B cell (primary cell): ENCODE measurements around the gene PLEKHG3. TPM values are rescaled to one million over a fixed set of nuclear protein-coding genes. Genes with fewer than 3 reads are reported as not detected.
A peak's percentile ranks its signal among the peaks of the same experiment; 100 is the strongest.

Experiments
- ATAC-seq: fragments of 200-7000 bp; cut with Tn5 transposase; one replicate; pipeline ENCODE4 v1.10.0; 2021; ENCODE audit warnings: low read depth, mild to moderate bottlenecking, moderate number of reproducible peaks, moderate library complexity
- CTCF ChIA-PET: fragments of 350-600 bp; sonication (Branson Sonifier 250); formaldehyde crosslinking; loops from one replicate; lab custom pipeline; 2021; ENCODE audit warnings: antibody characterized with exemption, inconsistent platforms; lab: Charles Lee
- POLR2A ChIA-PET: fragments of 350-600 bp; sonication (Branson Sonifier 250); formaldehyde crosslinking; loops from one replicate; lab custom pipeline; 2021; ENCODE audit warnings: antibody characterized with exemption; lab: Charles Lee
- DNase-seq: peaks from one replicate; pipeline ENCODE4 v3.0.0; 2013
- H2AFZ ChIP-seq: 2 replicates; pipeline ENCODE4 v1.6.1; 2012; ENCODE audit warnings: mild to moderate bottlenecking, low read depth, low read length; ENCODE audit not compliant: insufficient read depth, poor library complexity, severe bottlenecking
- H3K27ac ChIP-seq, 2 donors: 1 replicate in 1 of 2; 2 replicates in 1 of 2; pipeline ENCODE4 v1.5.1; 2012 to 2013; ENCODE audit warnings: low read length in 2 of 2, mild to moderate bottlenecking in 2 of 2, moderate library complexity in 1 of 2
- H3K27me3 ChIP-seq, 4 experiments: fragments of 200-600 bp in 1 of 4; sonication (generic) in 1 of 4; replicated peaks in 1 of 4; 1 replicate in 2 of 4; 2 replicates in 2 of 4; pipeline versions ENCODE4 v1.6.1 to v1.7.0; 2013 to 2016; ENCODE audit warnings: low read length in 3 of 4, mild to moderate bottlenecking in 2 of 4, mixed read lengths in 1 of 4, moderate library complexity in 1 of 4; ENCODE audit not compliant: insufficient read depth in 4 of 4, control insufficient read depth in 3 of 4; ENCODE audit errors: control extremely low read depth in 1 of 4
- H3K36me3 ChIP-seq, 2 experiments: replicated peaks in 1 of 2; 1 replicate in 1 of 2; 2 replicates in 1 of 2; pipeline versions ENCODE4 v1.6.1 to v1.7.1; 2013; ENCODE audit warnings: low read length in 1 of 2; ENCODE audit not compliant: insufficient read depth in 2 of 2, control insufficient read depth in 1 of 2; ENCODE audit errors: control extremely low read depth in 1 of 2, extremely low read depth in 1 of 2
- H3K4me1 ChIP-seq, 2 donors: fragments of 200-600 bp in 1 of 2; sonication (generic) in 1 of 2; 1 replicate in 1 of 2; 2 replicates in 1 of 2; pipeline versions ENCODE4 v1.5.1 to v1.6.1; 2013 to 2017; ENCODE audit warnings: low read length in 2 of 2; ENCODE audit not compliant: control insufficient read depth in 2 of 2, insufficient read depth in 2 of 2
- H3K4me2 ChIP-seq: replicated peaks from 2 replicates; pipeline ENCODE3; 2012; ENCODE audit warnings: mild to moderate bottlenecking, low read depth, low read length; ENCODE audit not compliant: poor library complexity, severe bottlenecking
- H3K4me3 ChIP-seq, 5 experiments: fragments of 200-600 bp in 1 of 5; sonication (generic) in 1 of 5; 1 replicate in 3 of 5; 2 replicates in 2 of 5; pipeline versions ENCODE4 v1.5.1 to v1.7.0; 2011 to 2016; ENCODE audit warnings: low read length in 4 of 5, mild to moderate bottlenecking in 4 of 5, low read depth in 2 of 5, control low read depth in 1 of 5, moderate library complexity in 1 of 5; ENCODE audit not compliant: insufficient read depth in 1 of 5; ENCODE audit errors: control extremely low read depth in 1 of 5, extremely low read depth in 1 of 5
- H3K79me2 ChIP-seq: fragments of 200-600 bp; sonication (generic); one replicate; pipeline ENCODE4 v1.6.0; 2016; ENCODE audit warnings: low read length; ENCODE audit not compliant: control insufficient read depth, insufficient read depth
- H3K9ac ChIP-seq: fragments of 200-600 bp; sonication (generic); 2 replicates; pipeline ENCODE4 v1.6.1; 2017; ENCODE audit warnings: mild to moderate bottlenecking, low read length, moderate library complexity
- H3K9me3 ChIP-seq, 3 donors: one replicate each; pipeline versions ENCODE4 v1.6.1 to v1.7.1; 2013; ENCODE audit warnings: low read length in 2 of 3; ENCODE audit not compliant: control insufficient read depth in 2 of 3, insufficient read depth in 1 of 3; ENCODE audit errors: control extremely low read depth in 1 of 3
- H4K20me1 ChIP-seq: 2 replicates; pipeline ENCODE4 v1.6.0; 2012; ENCODE audit warnings: mild to moderate bottlenecking, low read length; ENCODE audit not compliant: insufficient read depth, control insufficient read depth, poor library complexity, severe bottlenecking
- H3K27ac Mint-ChIP-seq: one replicate; pipeline ENCODE4 v1.8.0; 2021; ENCODE audit warnings: mixed read lengths
- H3K27me3 Mint-ChIP-seq: one replicate; pipeline ENCODE4 v1.8.0; 2021; ENCODE audit warnings: mixed read lengths
- H3K4me1 Mint-ChIP-seq: one replicate; pipeline ENCODE4 v1.8.0; 2021; ENCODE audit warnings: mixed read lengths
- H3K4me3 Mint-ChIP-seq: one replicate; pipeline ENCODE4 v1.8.0; 2021; ENCODE audit warnings: mixed read lengths
- H3K9me3 Mint-ChIP-seq: one replicate; pipeline ENCODE4 v1.8.0; 2022; ENCODE audit warnings: mixed read lengths; ENCODE audit not compliant: insufficient read depth
- CTCF ChIP-seq: fragments of 200-600 bp; IDR thresholded peaks from one replicate; pipeline ENCODE4 v1.8.0; 2022; ENCODE audit warnings: antibody characterized with exemption, mild to moderate bottlenecking
- EZH2 ChIP-seq: IDR thresholded peaks from 2 replicates; pipeline ENCODE4 v1.6.1; 2012; ENCODE audit warnings: borderline replicate concordance, low read depth, mild to moderate bottlenecking, moderate library complexity, low read length; ENCODE audit not compliant: insufficient read depth, poor library complexity, severe bottlenecking
- WGBS: methylation state at CpG from one replicate; pipeline ENCODE4 v1.1.5; 2013; ENCODE audit warnings: missing lambda C conversion rate; ENCODE audit not compliant: insufficient coverage; 5-methylcytosine and 5-hydroxymethylcytosine counted together
- intact Hi-C: fragments of 100-400 bp; cut with micrococcal nuclease; formaldehyde crosslinking; loops from one replicate; pipeline ENCODE4 v1.10.0; 2022
- polyA plus RNA-seq: library from polyadenylated mRNA; depleted of rRNA; stranded (reverse); fragments of >200 nt; gene quantifications from 2 replicates; pipeline ENCODE4 v1.2.3, GENCODE V29; 2012
- total RNA-seq, 2 donors: library from RNA; stranded (reverse); fragments of 120-200 nt in 1 of 2; gene quantifications; 1 replicate in 1 of 2; 2 replicates in 1 of 2; pipeline versions ENCODE4 v1.2.3 to v1.2.4, GENCODE V29; 2013 to 2022

PLEKHG3 gene
- total and polyA plus RNA-seq, 2 donors (not counting 1 experiment from before 2014, with no cell fraction given), result 0.12 to 0.25 TPM

- H3K9me3 ChIP-seq, result peaks cover 0 to 3% (median 0%) of the 10 kb centered on the region in 3 donors
- H3K36me3 ChIP-seq, result no peaks in the 10 kb centered on the region
- no peak overlapping the region for H3K27ac ChIP-seq
- TF ChIP-seq EZH2 (no peak), CTCF (no peak)
- peaks cover 47 to 49% of the 10 kb centered on the region in 2 donors for H3K4me1 ChIP-seq
- no peak overlapping the region for H3K27ac Mint-ChIP-seq
- H3K9me3 Mint-ChIP-seq, result no peaks in the 10 kb centered on the region
- ATAC-seq (no peak), DNase-seq (peak; percentile 18)
- peak overlapping the region; percentile 88 for H3K4me2 ChIP-seq
- WGBS, result 2% methylated on average over 15 of the region's 26 CpGs
- peaks cover 42% of the 10 kb centered on the region for H3K4me1 Mint-ChIP-seq
- ChIA-PET POLR2A (no interaction called here), CTCF (interaction anchor here (0.6 kb wide), 1 partner anchor 35 kb away, joined by 3 read pairs; no protein-coding TSS in a partner anchor)
- peak overlapping the region; percentile 51 for H3K9ac ChIP-seq
- peak overlapping the region; percentile 62 for H2AFZ ChIP-seq
- peaks cover 50% of the 10 kb centered on the region for H3K27me3 Mint-ChIP-seq
- no peaks in the 10 kb centered on the region for H3K79me2 ChIP-seq
- peak overlapping the region; percentile 27 for H3K4me3 Mint-ChIP-seq
- peak overlapping the region in 4 of 5 experiments; percentile 38 to 56 (median 46) for H3K4me3 ChIP-seq
- intact Hi-C loops, result no loop called here
- H3K27me3 ChIP-seq, result peaks cover 0 to 47% (median 30%) of the 10 kb centered on the region in 4 experiments
- H4K20me1 ChIP-seq, result no peaks in the 10 kb centered on the region
Measured at GRCh38 chr14:64703395-64704142, 655 bp upstream of the PLEKHG3 start.
